ENCODE data around the gene FAM111A.

Gene FAM111A

DNA sequence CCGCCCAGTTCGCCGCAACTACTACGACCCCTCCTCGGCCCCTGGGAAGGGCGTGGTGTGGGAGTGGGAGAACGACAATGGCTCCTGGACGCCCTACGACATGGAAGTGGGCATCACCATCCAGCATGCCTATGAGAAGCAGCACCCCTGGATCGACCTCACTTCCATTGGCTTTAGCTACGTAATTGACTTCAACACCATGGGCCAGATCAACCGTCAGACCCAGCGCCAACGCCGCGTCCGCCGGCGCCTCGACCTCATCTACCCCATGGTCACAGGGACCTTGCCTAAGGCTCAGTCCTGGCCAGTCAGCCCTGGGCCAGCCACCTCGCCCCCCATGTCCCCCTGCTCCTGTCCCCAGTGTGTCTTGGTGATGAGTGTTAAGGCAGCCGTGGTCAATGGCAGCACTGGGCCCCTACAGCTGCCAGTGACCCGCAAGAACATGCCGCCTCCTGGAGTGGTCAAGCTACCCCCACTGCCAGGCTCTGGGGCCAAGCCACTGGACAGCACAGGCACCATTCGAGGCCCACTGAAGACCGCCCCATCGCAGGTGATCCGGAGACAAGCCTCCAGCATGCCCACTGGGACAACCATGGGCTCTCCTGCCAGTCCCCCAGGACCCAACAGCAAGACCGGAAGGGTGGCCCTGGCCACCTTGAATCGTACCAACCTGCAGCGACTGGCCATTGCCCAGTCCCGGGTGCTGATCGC lies 39.2 kb downstream of the FAM111A start:
- peaks cover 15% of the 10 kb centered on the region for H3K36me3 ChIP-seq (ENCODE audit: insufficient read depth, low read length)
- no peak overlapping the region for H3K9ac ChIP-seq (ENCODE audit: low read depth, low read length)
- H3K9me3 ChIP-seq (ENCODE audit: insufficient read depth, low read depth, low read length): peaks cover 15% of the 10 kb centered on the region; the same call in 1 of the 2 replicates
- H3K27ac ChIP-seq (ENCODE audit: low read depth, low read length): no peak overlapping the region
- H3K27me3 ChIP-seq (ENCODE audit: insufficient read depth, low read length): no peaks in the 10 kb centered on the region
- H3K4me3 ChIP-seq (ENCODE audit: low read length): no peak overlapping the region
- WGBS: 95% methylated on average over 33 of the region's 33 CpGs
- 0 out of 2 replicates have a peak, but pooled peaks cover 3% of the 10 kb centered on the region for H3K4me1 ChIP-seq (ENCODE audit: insufficient read depth, low read length)

DNA sequence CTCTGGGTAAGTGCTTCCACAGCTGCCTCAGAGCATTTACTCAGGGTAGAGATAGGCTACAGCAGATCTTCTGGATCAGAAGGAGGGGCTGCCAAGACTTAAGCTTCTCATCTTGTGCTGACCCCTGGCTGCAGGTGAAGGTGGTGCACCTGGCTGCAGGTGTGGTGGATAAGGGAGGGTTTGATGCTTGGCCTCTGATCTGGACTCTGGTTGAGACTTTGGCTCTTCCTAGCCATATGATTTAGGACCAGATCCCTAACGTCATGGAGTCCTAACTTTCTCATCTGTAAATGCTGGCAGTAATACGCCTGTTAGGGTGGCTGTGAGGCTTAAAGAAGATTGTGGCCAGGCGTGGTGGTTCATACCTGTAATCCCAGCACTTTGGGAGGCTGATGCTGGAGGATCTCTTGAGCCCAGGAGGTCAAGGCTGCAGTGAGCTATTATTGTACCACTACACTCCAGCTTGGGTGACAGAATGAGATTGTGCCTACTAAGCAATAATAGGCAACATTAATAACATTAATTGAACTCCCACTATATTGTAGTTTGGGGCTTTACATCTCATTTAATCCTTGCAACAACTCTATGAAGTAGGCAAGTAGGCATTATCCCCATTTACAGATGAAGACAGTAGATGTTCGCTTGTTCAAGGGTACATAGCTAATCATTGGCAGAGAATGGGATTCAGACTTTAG lies 39.9 kb downstream of the FAM111A start:
- Histone ChIP-seq H3K4me1 (ENCODE audit: insufficient read depth, low read length) (0 out of 2 replicates have a peak, but pooled peaks cover 3% of the 10 kb centered on the region), H3K9ac (ENCODE audit: low read depth, low read length) (no peak overlapping the region), H3K27me3 (ENCODE audit: insufficient read depth, low read length) (no peaks in the 10 kb centered on the region), H3K9me3 (ENCODE audit: insufficient read depth, low read depth, low read length) (peaks cover 15% of the 10 kb centered on the region; the same call in 1 of the 2 replicates), H3K36me3 (ENCODE audit: insufficient read depth, low read length) (peaks cover 15% of the 10 kb centered on the region), H3K4me3 (ENCODE audit: low read length) (no peak overlapping the region), H3K27ac (ENCODE audit: low read depth, low read length) (no peak overlapping the region)
- WGBS: 91% methylated on average over 4 of the region's 4 CpGs

DNA sequence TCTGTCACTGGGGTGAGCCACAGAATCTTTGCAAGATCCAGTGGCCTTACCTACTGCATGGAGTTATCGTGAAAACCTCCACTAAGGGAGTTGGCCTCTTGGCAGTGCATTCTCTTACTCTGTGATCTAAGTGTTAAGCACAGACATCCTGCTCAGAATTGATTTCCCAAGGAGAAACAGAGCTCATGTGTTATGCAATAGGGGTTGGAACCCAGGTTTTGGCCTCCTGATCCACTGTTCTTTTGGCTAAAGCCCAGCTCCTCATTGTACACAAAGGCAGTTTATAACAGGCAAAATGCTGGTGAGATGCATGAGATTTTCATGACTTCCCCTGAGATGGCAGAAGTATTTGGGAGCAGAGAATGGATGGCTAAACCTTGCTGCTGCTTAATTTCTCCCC lies 41.1 kb downstream of the FAM111A start:
- WGBS: 94% methylated on average over 1 of the region's 1 CpG
- Histone ChIP-seq H3K27me3 (ENCODE audit: insufficient read depth, low read length) (no peaks in the 10 kb centered on the region), H3K9me3 (ENCODE audit: insufficient read depth, low read depth, low read length) (peaks cover 9% of the 10 kb centered on the region; the same call in 1 of the 2 replicates), H3K27ac (ENCODE audit: low read depth, low read length) (no peak overlapping the region), H3K9ac (ENCODE audit: low read depth, low read length) (no peak overlapping the region), H3K4me1 (ENCODE audit: insufficient read depth, low read length) (0 out of 2 replicates have a peak, but pooled peaks cover 3% of the 10 kb centered on the region), H3K4me3 (ENCODE audit: low read length) (no peak overlapping the region), H3K36me3 (ENCODE audit: insufficient read depth, low read length) (peaks cover 25% of the 10 kb centered on the region)

DNA sequence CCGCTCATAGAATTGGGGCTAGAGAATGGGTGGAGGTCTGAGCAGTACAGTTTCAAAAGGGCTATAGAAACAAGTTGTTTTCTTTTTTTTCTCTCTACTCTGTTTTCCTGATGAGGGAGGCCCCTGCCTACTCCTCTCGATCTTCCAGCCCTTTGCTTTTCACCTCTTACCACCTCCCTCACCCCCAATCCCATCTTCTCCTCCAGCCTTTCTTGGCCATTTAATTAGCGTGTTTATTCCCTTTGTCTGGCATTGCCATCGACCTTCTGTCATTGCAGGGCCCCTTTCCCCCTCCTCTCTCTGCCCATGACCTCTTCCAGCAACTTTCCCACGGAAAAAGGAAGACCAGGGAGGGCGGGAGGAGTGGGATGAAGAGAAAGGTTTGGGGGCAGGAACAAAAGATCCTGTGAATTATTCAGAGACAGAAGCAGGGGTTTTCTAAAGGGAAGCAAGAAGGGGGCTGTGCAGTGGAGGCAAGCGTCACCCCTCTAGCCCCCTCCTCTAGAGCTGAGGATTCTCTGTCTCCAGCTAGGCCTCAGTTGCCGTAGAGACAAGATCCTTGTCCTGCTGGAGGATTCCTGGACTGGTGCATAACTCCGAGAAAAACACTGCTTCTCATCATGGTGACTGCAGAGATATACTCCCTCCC lies 42.2 kb downstream of the FAM111A start:
- H3K9me3 ChIP-seq (ENCODE audit: insufficient read depth, low read depth, low read length): no peaks in the 10 kb centered on the region; the same call in 1 of the 2 replicates
- H3K27me3 ChIP-seq (ENCODE audit: insufficient read depth, low read length): no peaks in the 10 kb centered on the region
- 0 out of 2 replicates have a peak, but pooled peaks cover 3% of the 10 kb centered on the region for H3K4me1 ChIP-seq (ENCODE audit: insufficient read depth, low read length)
- H3K9ac ChIP-seq (ENCODE audit: low read depth, low read length): no peak overlapping the region
- peaks cover 35% of the 10 kb centered on the region for H3K36me3 ChIP-seq (ENCODE audit: insufficient read depth, low read length)
- no peak overlapping the region for H3K27ac ChIP-seq (ENCODE audit: low read depth, low read length)
- H3K4me3 ChIP-seq (ENCODE audit: low read length): no peak overlapping the region
- WGBS: 77% methylated on average over 8 of the region's 9 CpGs

DNA sequence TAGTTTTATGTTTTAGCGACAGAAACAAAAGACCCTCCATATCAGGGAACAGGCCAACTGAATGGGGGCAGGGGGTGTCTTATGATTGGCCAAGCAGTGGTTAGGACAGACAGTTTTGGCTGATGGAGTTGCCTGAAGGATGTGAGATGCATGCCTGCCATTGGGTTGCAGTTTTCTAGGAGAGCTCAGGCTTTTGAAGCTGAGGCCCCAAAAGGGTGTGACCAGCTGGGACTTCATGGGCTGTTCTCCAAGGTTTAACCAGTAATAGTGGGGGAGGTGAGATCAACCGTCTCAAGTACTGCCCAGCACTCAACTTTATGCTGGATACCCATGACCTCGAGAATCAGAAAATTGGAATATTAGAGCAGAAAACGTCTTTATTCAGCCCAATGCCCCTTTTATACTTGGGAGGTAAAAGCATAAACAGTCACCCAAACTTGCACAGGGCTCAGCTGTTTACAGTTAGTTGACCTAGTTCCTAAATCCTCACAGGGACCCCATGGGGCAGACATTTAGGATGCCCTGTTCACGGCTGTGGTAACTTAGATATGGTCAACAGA lies 42.8 kb downstream of the FAM111A start:
- H3K36me3 ChIP-seq (ENCODE audit: insufficient read depth, low read length): peaks cover 42% of the 10 kb centered on the region
- H3K27ac ChIP-seq (ENCODE audit: low read depth, low read length): no peak overlapping the region; the same call in 1 of the 2 replicates
- 95% methylated on average over 5 of the region's 5 CpGs for WGBS
- H3K9ac ChIP-seq (ENCODE audit: low read depth, low read length): no peak overlapping the region
- H3K27me3 ChIP-seq (ENCODE audit: insufficient read depth, low read length): no peaks in the 10 kb centered on the region
- H3K4me1 ChIP-seq (ENCODE audit: insufficient read depth, low read length): 0 out of 2 replicates have a peak, but pooled peaks cover 3% of the 10 kb centered on the region
- no peak overlapping the region for H3K4me3 ChIP-seq (ENCODE audit: low read length)
- H3K9me3 ChIP-seq (ENCODE audit: insufficient read depth, low read depth, low read length): no peaks in the 10 kb centered on the region

DNA sequence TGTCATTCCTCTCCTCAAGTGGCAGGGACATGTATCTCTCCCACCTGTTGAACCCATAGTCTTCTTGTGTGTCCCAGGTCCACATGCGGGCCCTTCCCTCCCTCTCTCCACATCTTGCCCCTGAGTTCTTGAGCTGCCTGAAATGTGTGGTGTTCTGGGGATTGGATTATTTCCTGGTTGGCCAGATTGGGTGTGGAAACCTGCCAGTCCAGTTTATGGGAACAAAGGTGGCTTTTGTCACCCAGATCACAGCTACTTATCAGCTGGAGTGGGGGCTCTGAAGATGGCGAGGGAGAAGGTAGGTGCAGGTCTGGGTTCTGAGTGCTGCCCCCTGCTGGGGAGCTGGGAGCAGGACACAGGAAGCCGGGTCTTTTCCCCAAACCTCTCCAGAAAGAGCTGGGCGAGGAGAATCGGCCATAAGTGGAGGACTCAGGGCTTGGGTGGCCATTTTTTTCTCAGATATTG lies 43.5 kb downstream of the FAM111A start:
- Histone ChIP-seq H3K27ac (ENCODE audit: low read depth, low read length) (no peak overlapping the region), H3K36me3 (ENCODE audit: insufficient read depth, low read length) (peaks cover 48% of the 10 kb centered on the region), H3K9ac (ENCODE audit: low read depth, low read length) (no peak overlapping the region), H3K27me3 (ENCODE audit: insufficient read depth, low read length) (no peaks in the 10 kb centered on the region), H3K4me1 (ENCODE audit: insufficient read depth, low read length) (0 out of 2 replicates have a peak, but pooled peaks cover 3% of the 10 kb centered on the region), H3K9me3 (ENCODE audit: insufficient read depth, low read depth, low read length) (no peaks in the 10 kb centered on the region), H3K4me3 (ENCODE audit: low read length) (no peak overlapping the region)
- 83% methylated on average over 4 of the region's 5 CpGs for WGBS

DNA sequence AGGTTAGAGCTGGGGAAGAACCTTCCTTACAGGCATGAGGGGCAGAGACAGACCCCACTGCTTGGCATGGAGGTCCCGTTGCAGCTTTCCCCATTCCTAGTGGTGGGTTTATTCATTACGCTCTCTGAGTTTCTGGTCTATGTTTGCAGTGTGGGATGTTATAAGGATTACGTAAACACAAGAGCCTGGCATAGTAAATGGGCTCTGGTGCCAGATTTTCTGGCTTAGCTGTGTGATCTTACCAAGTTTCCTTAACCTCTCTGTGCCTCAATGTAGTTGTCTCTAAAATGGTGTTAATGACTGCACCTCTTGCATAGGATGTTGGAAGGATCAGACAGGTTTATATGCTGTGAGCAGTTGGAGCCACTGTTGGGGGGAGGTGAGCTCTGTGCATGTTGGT lies 44.4 kb downstream of the FAM111A start:
- 93% methylated on average over 3 of the region's 3 CpGs for WGBS
- 0 out of 2 replicates have a peak, but pooled peaks cover 3% of the 10 kb centered on the region for H3K4me1 ChIP-seq (ENCODE audit: insufficient read depth, low read length)
- H3K27ac ChIP-seq (ENCODE audit: low read depth, low read length): no peak overlapping the region
- H3K27me3 ChIP-seq (ENCODE audit: insufficient read depth, low read length): no peaks in the 10 kb centered on the region
- no peaks in the 10 kb centered on the region for H3K9me3 ChIP-seq (ENCODE audit: insufficient read depth, low read depth, low read length)
- no peak overlapping the region for H3K4me3 ChIP-seq (ENCODE audit: low read length)
- peaks cover 56% of the 10 kb centered on the region for H3K36me3 ChIP-seq (ENCODE audit: insufficient read depth, low read length)
- H3K9ac ChIP-seq (ENCODE audit: low read depth, low read length): no peak overlapping the region

DNA sequence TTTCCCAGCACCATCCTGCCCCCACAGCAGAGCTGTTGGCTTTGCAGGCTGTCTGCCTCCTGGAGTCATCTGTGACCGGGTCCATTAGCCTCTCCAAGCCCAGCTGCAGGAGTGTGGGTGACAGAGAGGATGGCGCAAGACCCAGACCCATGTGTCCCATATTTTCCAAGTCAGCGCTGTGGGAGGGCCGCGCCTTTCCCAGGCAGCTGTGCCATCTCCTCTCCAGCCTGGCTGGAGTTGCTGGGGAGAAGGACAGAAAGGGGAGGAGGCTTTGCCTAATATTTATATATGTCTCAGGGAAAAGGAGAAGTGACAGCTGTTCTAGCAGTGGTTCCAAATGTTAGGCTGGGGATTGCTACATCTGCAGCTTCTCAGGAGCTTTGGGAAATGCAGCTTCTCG lies 44.9 kb downstream of the FAM111A start:
- no peak overlapping the region for H3K9ac ChIP-seq (ENCODE audit: low read depth, low read length)
- no peaks in the 10 kb centered on the region for H3K9me3 ChIP-seq (ENCODE audit: insufficient read depth, low read depth, low read length)
- no peak overlapping the region for H3K4me3 ChIP-seq (ENCODE audit: low read length)
- no peak overlapping the region for H3K27ac ChIP-seq (ENCODE audit: low read depth, low read length)
- no peaks in the 10 kb centered on the region for H3K27me3 ChIP-seq (ENCODE audit: insufficient read depth, low read length)
- peaks cover 61% of the 10 kb centered on the region for H3K36me3 ChIP-seq (ENCODE audit: insufficient read depth, low read length)
- 93% methylated on average over 6 of the region's 6 CpGs for WGBS
- 0 out of 2 replicates have a peak, but pooled peaks cover 3% of the 10 kb centered on the region for H3K4me1 ChIP-seq (ENCODE audit: insufficient read depth, low read length)

DNA sequence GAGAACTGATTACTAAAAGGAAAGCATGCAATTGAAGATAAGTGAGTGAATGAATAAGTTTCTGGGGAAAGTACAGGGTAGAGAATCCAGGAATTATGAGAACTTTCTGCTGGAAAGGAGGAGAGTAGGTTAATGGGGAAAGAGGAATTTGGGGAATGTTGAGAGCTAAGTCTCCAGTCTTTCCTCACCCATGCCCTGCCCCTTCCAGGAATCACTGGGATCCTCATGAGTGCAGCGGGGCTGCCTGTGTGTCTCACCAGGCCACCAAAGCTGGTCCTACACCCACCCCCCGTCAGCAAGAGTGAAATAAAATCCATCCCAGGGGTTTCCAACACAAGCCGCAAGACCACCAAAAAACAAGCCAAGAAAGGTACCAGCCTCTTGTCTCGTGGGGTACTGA lies 46.3 kb downstream of the FAM111A start:
- Histone ChIP-seq H3K9me3 (ENCODE audit: insufficient read depth, low read depth, low read length) (no peaks in the 10 kb centered on the region), H3K9ac (ENCODE audit: low read depth, low read length) (no peak overlapping the region), H3K4me3 (ENCODE audit: low read length) (no peak overlapping the region), H3K27ac (ENCODE audit: low read depth, low read length) (no peak overlapping the region), H3K27me3 (ENCODE audit: insufficient read depth, low read length) (no peaks in the 10 kb centered on the region), H3K36me3 (ENCODE audit: insufficient read depth, low read length) (peaks cover 60% of the 10 kb centered on the region), H3K4me1 (ENCODE audit: insufficient read depth, low read length) (0 out of 2 replicates have a peak, but pooled peaks cover 3% of the 10 kb centered on the region)
- WGBS: 87% methylated on average over 4 of the region's 4 CpGs

DNA sequence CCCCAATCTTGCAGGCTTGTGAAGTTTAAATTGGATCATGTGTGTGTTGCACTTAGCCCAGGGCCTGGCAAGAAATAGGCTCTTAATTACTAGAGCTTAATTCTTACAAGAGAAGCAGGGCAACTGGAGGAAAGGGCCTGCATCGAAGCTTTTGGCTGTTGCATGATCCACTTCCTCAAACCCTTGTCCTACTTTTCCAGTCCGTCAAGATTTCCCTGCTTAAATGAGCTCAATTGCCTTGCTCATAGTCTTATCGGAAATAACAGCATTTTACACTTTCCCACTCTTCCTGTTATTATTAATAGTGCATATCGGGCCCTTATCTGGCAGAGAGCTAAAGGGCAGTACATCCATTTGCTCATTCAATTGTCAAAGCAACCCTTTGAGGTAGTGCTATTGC lies 47.3 kb downstream of the FAM111A start:
- 95% methylated on average over 4 of the region's 4 CpGs for WGBS

More for the DNA sequence above, 47.3 kb downstream of the FAM111A start:
- Histone ChIP-seq H3K4me3 (ENCODE audit: low read length) (no peak overlapping the region), H3K27me3 (ENCODE audit: insufficient read depth, low read length) (no peaks in the 10 kb centered on the region), H3K36me3 (ENCODE audit: insufficient read depth, low read length) (peaks cover 70% of the 10 kb centered on the region), H3K27ac (ENCODE audit: low read depth, low read length) (no peak overlapping the region), H3K9ac (ENCODE audit: low read depth, low read length) (no peak overlapping the region), H3K4me1 (ENCODE audit: insufficient read depth, low read length) (0 out of 2 replicates have a peak, but pooled peaks cover 3% of the 10 kb centered on the region), H3K9me3 (ENCODE audit: insufficient read depth, low read depth, low read length) (no peaks in the 10 kb centered on the region)

Data from HUES64 (cell line).